ENCODE measurements around the gene C2CD4D. TPM values are rescaled to one million over a fixed set of nuclear protein-coding genes. Genes with fewer than 3 reads are reported as not detected.
"Not testable (repeated sequence)": the region's sequence is repeated elsewhere in the genome, so short reads cannot be mapped to it uniquely, and the experiment has no call there.

C2CD4D gene
- total RNA-seq, 2 donors from 2014 or later = 0.44 to 0.82 TPM

DNA sequence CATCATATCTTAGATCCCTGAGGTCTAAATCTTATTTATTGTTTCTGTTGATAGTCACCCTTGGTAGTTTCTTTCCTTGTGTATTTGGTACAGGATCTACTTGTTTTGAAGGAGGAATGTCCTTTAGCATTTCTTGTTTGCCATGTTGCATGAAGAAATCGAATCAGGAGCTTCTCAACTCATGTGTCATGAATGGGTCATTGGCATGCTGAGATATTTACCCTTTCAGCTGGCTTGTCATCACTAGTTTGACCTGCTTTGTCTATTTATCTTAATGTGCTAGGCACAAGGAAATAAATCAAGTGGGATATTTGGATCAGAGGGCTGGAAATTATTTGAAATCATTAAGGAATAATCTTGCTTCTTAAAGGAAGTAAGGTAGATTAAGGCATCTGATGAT is 45.9 kb upstream of the C2CD4D start:
- no peak overlapping the region for H3K27ac ChIP-seq (ENCODE audit: low read depth, low read length)
- no peaks in the 10 kb centered on the region for H3K36me3 ChIP-seq (ENCODE audit: control insufficient read depth, insufficient read depth, low read length)
- no peaks in the 10 kb centered on the region for H3K27me3 ChIP-seq (ENCODE audit: control insufficient read depth, insufficient read depth, low read length, poor library complexity, severe bottlenecking)
- H3K4me3 Mint-ChIP-seq = no peak overlapping the region
- peaks cover 21% of the 10 kb centered on the region for H3K36me3 Mint-ChIP-seq (ENCODE audit: low read depth)
- H3K9me3 Mint-ChIP-seq = peaks cover 5% of the 10 kb centered on the region
- no peak overlapping the region for H3K9ac ChIP-seq (ENCODE audit: extremely low read depth, low read length, poor library complexity, severe bottlenecking)
- H3K27ac Mint-ChIP-seq = no peak overlapping the region
- no peak overlapping the region for H3K4me3 ChIP-seq (ENCODE audit: low read length)
- H3K4me1 ChIP-seq (ENCODE audit: control insufficient read depth, insufficient read depth, low read length) = peaks cover 4% of the 10 kb centered on the region
- H3K9me3 ChIP-seq (ENCODE audit: control insufficient read depth, low read length) = peaks cover 8% of the 10 kb centered on the region
- no peak for DNase-seq
- no peaks in the 10 kb centered on the region for H3K27me3 Mint-ChIP-seq (ENCODE audit: insufficient read depth)
- peaks cover 2% of the 10 kb centered on the region for H3K4me1 Mint-ChIP-seq
- no peak for TF ChIP-seq CTCF (conservative IDR thresholded peaks at IDR 0.05)
- WGBS, 2 experiments (ENCODE audit: insufficient coverage in 1 of 2, insufficient read length in 1 of 2) = 91 to 100% methylated on average over 1 of the region's 1 CpG

GRCh38 chr1:151884879-151885278 is 45.3 kb upstream of the C2CD4D start:
- DNase-seq; H3K9me3 ChIP-seq (ENCODE audit: control insufficient read depth, low read length); H3K4me1 ChIP-seq (ENCODE audit: control insufficient read depth, insufficient read depth, low read length); H3K27ac Mint-ChIP-seq; H3K9ac ChIP-seq (ENCODE audit: extremely low read depth, low read length, poor library complexity, severe bottlenecking); H3K4me1 Mint-ChIP-seq; H3K27me3 Mint-ChIP-seq (ENCODE audit: insufficient read depth); H3K9me3 Mint-ChIP-seq; H3K27ac ChIP-seq (ENCODE audit: low read depth, low read length); H3K27me3 ChIP-seq (ENCODE audit: control insufficient read depth, insufficient read depth, low read length, poor library complexity, severe bottlenecking); H3K4me3 ChIP-seq (ENCODE audit: low read length); H3K4me3 Mint-ChIP-seq; H3K36me3 ChIP-seq (ENCODE audit: control insufficient read depth, insufficient read depth, low read length): not testable (repeated sequence)
- H3K36me3 Mint-ChIP-seq (ENCODE audit: low read depth) = peaks cover 21% of the 10 kb centered on the region
- WGBS, 2 experiments (ENCODE audit: insufficient coverage in 1 of 2, insufficient read length in 1 of 2) = 97 to 100% methylated on average over 2 to 5 of the region's 5 CpGs

- not testable (repeated sequence) for H3K4me3 ChIP-seq (ENCODE audit: low read length); H3K27me3 ChIP-seq (ENCODE audit: control insufficient read depth, insufficient read depth, low read length, poor library complexity, severe bottlenecking); DNase-seq; H3K9me3 ChIP-seq (ENCODE audit: control insufficient read depth, low read length); H3K9ac ChIP-seq (ENCODE audit: extremely low read depth, low read length, poor library complexity, severe bottlenecking); H3K27ac Mint-ChIP-seq; H3K9me3 Mint-ChIP-seq; H3K27ac ChIP-seq (ENCODE audit: low read depth, low read length); H3K27me3 Mint-ChIP-seq (ENCODE audit: insufficient read depth); H3K4me1 ChIP-seq (ENCODE audit: control insufficient read depth, insufficient read depth, low read length); H3K36me3 ChIP-seq (ENCODE audit: control insufficient read depth, insufficient read depth, low read length); H3K4me3 Mint-ChIP-seq; H3K4me1 Mint-ChIP-seq
- WGBS, 2 experiments (ENCODE audit: insufficient coverage in 1 of 2, insufficient read length in 1 of 2) = 96 to 100% methylated on average over 1 to 3 of the region's 3 CpGs
- H3K36me3 Mint-ChIP-seq (ENCODE audit: low read depth) = peaks cover 21% of the 10 kb centered on the region
Observed at GRCh38 chr1:151884445-151884844, 44.8 kb upstream of the C2CD4D start.

DNA sequence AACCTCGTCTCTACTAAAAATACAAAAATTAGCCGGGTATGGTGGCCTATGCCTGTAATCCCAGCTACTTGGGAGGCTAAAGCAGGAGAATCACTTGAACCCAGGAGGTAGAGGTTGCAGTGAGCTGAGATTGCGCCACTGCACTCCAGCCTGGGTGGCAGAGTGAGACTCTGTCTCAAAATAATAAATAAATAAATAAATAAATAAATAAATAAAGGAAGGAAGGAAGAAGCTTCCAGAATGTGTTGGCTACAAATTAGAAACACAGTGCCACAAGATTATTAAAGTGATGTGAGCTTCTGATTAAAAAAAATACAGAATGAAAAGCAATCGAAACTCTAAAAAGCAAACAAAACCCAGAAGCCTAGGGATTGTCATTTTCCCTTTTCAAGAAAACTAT is 44.3 kb upstream of the C2CD4D start:
- H3K27me3 Mint-ChIP-seq (ENCODE audit: insufficient read depth); H3K36me3 ChIP-seq (ENCODE audit: control insufficient read depth, insufficient read depth, low read length); H3K4me3 Mint-ChIP-seq; H3K27me3 ChIP-seq (ENCODE audit: control insufficient read depth, insufficient read depth, low read length, poor library complexity, severe bottlenecking); DNase-seq; H3K9ac ChIP-seq (ENCODE audit: extremely low read depth, low read length, poor library complexity, severe bottlenecking); H3K27ac ChIP-seq (ENCODE audit: low read depth, low read length); H3K4me1 Mint-ChIP-seq; H3K4me3 ChIP-seq (ENCODE audit: low read length); H3K9me3 ChIP-seq (ENCODE audit: control insufficient read depth, low read length); H3K27ac Mint-ChIP-seq; H3K4me1 ChIP-seq (ENCODE audit: control insufficient read depth, insufficient read depth, low read length); H3K9me3 Mint-ChIP-seq: not testable (repeated sequence)
- WGBS, 2 experiments (ENCODE audit: insufficient coverage in 1 of 2, insufficient read length in 1 of 2) = 92% methylated on average over 3 of the region's 4 CpGs; no CpG with 5 or more reads in 1 of the 2 experiments
- peaks cover 21% of the 10 kb centered on the region for H3K36me3 Mint-ChIP-seq (ENCODE audit: low read depth)

DNA sequence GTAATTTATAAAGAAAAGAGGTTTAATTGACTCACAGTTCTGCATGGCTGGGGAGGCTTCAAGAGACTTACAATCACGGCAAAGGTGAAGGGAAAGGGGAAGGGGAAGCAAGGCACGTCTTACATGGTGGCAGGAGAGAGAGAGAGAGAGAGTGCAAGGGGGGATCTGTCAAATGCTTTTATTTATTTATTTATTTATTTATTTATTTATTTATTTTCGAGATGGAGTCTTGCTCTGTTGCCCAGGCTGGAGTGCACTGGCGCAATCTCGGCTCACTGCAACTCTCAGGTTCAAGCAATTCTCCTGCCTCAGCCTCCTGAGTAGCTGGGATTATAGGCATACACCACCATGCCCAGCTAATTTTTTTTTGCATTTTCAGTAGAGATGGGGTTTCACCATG is 43.3 kb upstream of the C2CD4D start:
- H3K36me3 ChIP-seq (ENCODE audit: control insufficient read depth, insufficient read depth, low read length); H3K27ac ChIP-seq (ENCODE audit: low read depth, low read length); H3K9ac ChIP-seq (ENCODE audit: extremely low read depth, low read length, poor library complexity, severe bottlenecking); H3K9me3 ChIP-seq (ENCODE audit: control insufficient read depth, low read length); H3K4me3 ChIP-seq (ENCODE audit: low read length); H3K27me3 Mint-ChIP-seq (ENCODE audit: insufficient read depth); DNase-seq; H3K4me1 ChIP-seq (ENCODE audit: control insufficient read depth, insufficient read depth, low read length); H3K27ac Mint-ChIP-seq; H3K9me3 Mint-ChIP-seq; H3K4me3 Mint-ChIP-seq; H3K4me1 Mint-ChIP-seq; H3K27me3 ChIP-seq (ENCODE audit: control insufficient read depth, insufficient read depth, low read length, poor library complexity, severe bottlenecking): not testable (repeated sequence)
- H3K36me3 Mint-ChIP-seq (ENCODE audit: low read depth) = peaks cover 18% of the 10 kb centered on the region
- WGBS, 2 experiments (ENCODE audit: insufficient coverage in 1 of 2, insufficient read length in 1 of 2) = 94 to 98% methylated on average over 3 to 5 of the region's 5 CpGs
